ENCODE data around the gene YPEL2. TPM values are rescaled to one million over a fixed set of nuclear protein-coding genes. Genes with fewer than 3 reads are reported as not detected.

Gene YPEL2
- total and polyA plus RNA-seq, 9 donors = 6.6 to 28.1 (median 10.6) TPM

DNA sequence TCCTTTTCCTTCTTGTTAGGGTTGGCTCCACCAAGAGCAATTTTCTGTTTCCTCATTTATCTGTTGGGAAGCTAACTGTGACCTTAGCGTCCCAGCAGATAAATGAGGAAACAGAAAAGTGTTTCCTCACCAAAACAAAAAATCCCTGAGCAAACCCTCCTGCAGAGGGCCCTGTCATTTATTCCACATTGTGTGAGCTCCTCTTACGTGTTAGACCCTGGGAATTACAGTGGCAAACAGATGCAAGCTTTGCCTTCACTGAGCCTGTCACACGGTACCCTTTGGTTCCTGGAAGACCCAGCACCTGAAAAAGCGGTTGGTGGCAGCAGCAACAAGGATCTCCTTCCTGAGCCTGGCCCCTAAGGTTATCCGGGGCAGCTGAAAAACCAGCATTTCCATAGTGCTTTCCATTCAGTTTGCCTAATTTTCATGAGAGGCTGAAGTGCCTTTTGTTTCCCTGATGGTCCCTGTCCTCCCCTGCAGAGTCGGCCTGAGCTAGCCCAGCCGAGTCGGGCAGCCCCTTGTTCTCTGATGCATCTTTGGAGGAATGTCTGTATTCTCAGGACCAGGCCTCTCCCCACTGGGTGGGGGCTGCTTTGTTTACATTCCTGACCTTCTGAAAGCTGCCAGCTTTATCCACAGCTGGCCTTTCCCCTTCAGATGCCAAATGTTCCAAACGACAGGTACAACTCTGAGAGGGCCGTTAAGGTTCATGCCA is 34.7 kb downstream of the YPEL2 start:
- Histone ChIP-seq H3K36me3 (no peaks in the 10 kb centered on the region), H3K4me1 (ENCODE audit: insufficient read depth) (peaks cover 34% of the 10 kb centered on the region), H3K4me3 (no peak overlapping the region), H3K9me3 (no peaks in the 10 kb centered on the region), H3K27ac (peak overlapping the region; percentile 67 to 68), H3K27me3 (no peaks in the 10 kb centered on the region)
- TF ChIP-seq, protein P1, sequence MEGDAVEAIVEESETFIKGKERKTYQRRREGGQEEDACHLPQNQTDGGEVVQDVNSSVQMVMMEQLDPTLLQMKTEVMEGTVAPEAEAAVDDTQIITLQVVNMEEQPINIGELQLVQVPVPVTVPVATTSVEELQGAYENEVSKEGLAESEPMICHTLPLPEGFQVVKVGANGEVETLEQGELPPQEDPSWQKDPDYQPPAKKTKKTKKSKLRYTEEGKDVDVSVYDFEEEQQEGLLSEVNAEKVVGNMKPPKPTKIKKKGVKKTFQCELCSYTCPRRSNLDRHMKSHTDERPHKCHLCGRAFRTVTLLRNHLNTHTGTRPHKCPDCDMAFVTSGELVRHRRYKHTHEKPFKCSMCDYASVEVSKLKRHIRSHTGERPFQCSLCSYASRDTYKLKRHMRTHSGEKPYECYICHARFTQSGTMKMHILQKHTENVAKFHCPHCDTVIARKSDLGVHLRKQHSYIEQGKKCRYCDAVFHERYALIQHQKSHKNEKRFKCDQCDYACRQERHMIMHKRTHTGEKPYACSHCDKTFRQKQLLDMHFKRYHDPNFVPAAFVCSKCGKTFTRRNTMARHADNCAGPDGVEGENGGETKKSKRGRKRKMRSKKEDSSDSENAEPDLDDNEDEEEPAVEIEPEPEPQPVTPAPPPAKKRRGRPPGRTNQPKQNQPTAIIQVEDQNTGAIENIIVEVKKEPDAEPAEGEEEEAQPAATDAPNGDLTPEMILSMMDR (IDR thresholded peaks at IDR 0.05) = no peak
- TF ChIP-seq POLR2A (IDR thresholded peaks at IDR 0.05) (no peak), EP300 (IDR thresholded peaks at IDR 0.05) (no peak)
- intact Hi-C loops (cut with DNase I) = loop anchor here in 1 of 4 donors (5.0 kb wide), 1 partner anchor 34 kb away; the partner anchor contains the start of gene YPEL2
- peak in 2 of 5 donors; percentile 39 to 43 for DNase-seq
- WGBS, 3 donors = 19 to 23% (median 21%) methylated on average over 10 of the region's 10 CpGs

DNA sequence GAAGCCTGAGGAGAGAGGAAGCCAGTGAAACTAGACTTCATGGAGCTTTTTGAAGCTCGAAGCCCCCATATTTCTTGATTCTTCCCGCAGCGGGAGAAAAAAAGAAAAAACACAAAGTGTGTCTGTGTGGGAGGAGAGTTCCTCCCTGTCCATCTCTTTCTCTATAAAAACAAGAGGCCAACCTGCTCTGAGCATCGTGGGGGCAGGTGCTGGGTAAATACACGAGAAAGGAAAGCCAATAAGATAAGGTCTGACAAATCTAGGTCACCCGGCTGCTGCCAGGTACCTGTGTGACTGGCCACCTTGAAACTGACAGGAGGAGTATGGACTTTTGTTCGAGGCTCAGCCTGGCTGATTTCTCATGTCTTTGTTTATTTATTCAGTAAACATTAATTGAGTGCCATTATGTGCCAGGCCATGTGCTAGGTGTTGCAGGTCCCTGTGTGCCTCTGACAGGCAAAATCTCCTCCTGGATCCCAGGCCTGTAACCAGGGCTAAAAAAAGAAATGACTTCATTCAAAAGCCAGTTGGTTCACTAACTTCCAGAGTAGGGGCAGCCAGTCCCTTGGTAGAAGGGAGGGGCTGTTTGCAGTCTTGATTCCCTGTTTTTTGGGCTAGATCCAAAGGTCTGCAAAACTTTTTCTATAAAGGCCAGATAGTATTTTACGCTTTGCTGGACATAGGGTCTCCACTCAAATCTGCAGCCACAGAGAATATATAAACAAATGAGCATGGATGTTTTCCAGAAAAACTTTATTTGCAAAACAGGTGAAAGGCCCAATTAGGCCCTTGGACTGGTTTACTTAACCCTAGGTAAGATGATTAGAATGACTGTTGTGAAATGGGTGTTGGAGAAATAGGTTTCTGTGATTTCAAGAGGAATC is 35.6 kb downstream of the YPEL2 start:
- Histone ChIP-seq H3K27ac (peak overlapping the region; percentile 67 to 68), H3K4me1 (ENCODE audit: insufficient read depth) (peaks cover 41% of the 10 kb centered on the region), H3K36me3 (no peaks in the 10 kb centered on the region), H3K9me3 (no peaks in the 10 kb centered on the region), H3K4me3 (no peak overlapping the region), H3K27me3 (no peaks in the 10 kb centered on the region)
- intact Hi-C loops (cut with DNase I) = loop anchor here in 1 of 4 donors (5.0 kb wide), 1 partner anchor 35 kb away; the partner anchor contains the start of gene YPEL2
- peak; percentile 38 to 51 (median 47) for DNase-seq
- WGBS, 3 donors = 9 to 14% (median 10%) methylated on average over 8 of the region's 8 CpGs
- TF ChIP-seq, protein P1 (IDR thresholded peaks at IDR 0.05) = no peak
- no peak for TF ChIP-seq POLR2A (IDR thresholded peaks at IDR 0.05)
- no peak for TF ChIP-seq EP300 (IDR thresholded peaks at IDR 0.05)

DNA sequence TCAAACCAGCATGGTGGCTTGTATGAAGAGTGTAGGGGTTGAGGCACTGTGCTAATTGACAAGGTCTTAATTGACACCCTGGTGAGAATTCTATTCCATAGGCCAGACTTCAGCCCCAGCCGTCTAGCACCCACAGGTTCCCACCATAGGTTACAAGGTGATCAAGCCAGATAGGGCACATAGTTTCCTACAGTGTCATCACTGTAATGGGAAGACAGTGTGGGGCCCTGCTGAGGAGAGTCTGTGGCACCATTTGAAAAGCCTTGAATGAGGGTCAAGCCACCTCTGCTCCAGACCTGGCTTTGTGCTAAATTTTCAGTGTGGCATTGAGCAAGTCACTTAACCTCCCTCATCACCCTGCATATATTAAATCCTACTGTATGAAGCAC is 36.2 kb downstream of the YPEL2 start:
- Histone ChIP-seq H3K9me3 (no peaks in the 10 kb centered on the region), H3K4me3 (no peak overlapping the region), H3K27ac (peak overlapping the region in 1 of 2 donors; percentile 68), H3K27me3 (no peaks in the 10 kb centered on the region), H3K36me3 (no peaks in the 10 kb centered on the region), H3K4me1 (ENCODE audit: insufficient read depth) (peaks cover 45% of the 10 kb centered on the region)
- intact Hi-C loops (cut with DNase I) = loop anchor here in 1 of 4 donors (5.0 kb wide), 1 partner anchor 35 kb away; the partner anchor contains the start of gene YPEL2
- 75 to 80% (median 79%) methylated on average over 1 of the region's 1 CpG for WGBS, 3 donors
- TF ChIP-seq POLR2A (IDR thresholded peaks at IDR 0.05) = no peak
- TF ChIP-seq, protein P1 (IDR thresholded peaks at IDR 0.05) = no peak
- TF ChIP-seq EP300 (IDR thresholded peaks at IDR 0.05) = no peak
- no peak for DNase-seq

DNA sequence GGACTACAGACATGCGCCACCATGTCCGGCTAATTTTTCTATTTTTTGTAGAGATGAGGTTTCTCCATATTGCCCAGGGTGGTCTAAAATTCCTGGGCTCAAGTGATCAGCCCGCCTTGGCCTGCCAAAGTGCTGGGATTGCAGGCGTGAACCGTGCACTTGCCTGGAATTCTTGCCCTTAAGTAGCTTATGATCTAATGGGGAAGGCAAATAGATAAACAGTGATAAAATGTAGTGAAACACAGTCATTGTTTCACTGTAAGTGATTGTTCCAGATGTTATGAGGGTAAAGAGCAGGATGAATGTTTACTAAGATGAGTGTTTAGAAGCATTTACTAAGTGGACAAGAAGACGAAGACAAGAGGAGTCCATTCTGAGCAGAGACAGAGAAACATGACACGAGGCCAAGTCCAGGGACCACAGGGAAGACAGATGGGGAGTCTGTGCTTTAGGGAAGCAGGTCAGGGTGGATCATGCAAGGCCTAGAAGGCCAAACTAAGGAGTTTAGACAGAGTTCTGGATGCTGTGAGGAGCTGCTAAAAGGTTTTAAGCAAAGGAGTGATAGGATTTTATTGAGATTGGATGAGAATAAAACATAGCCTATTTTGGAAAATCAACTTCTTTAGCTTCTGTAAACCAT is 36.9 kb downstream of the YPEL2 start:
- no peak for DNase-seq
- peaks cover 51% of the 10 kb centered on the region for H3K4me1 ChIP-seq (ENCODE audit: insufficient read depth)
- no peak for TF ChIP-seq POLR2A (IDR thresholded peaks at IDR 0.05)
- TF ChIP-seq, protein P1 (IDR thresholded peaks at IDR 0.05) = no peak
- no peaks in the 10 kb centered on the region for H3K9me3 ChIP-seq
- 71 to 79% (median 77%) methylated on average over 7 of the region's 7 CpGs for WGBS, 3 donors
- H3K36me3 ChIP-seq = no peaks in the 10 kb centered on the region
- no peak overlapping the region for H3K27ac ChIP-seq
- intact Hi-C loops (cut with DNase I) = loop anchor here in 1 of 4 donors (5.0 kb wide), 1 partner anchor 36 kb away; the partner anchor contains the start of gene YPEL2
- H3K27me3 ChIP-seq = no peaks in the 10 kb centered on the region
- no peak overlapping the region for H3K4me3 ChIP-seq
